Measurements from ENCODE around the gene WDFY3.

DNA sequence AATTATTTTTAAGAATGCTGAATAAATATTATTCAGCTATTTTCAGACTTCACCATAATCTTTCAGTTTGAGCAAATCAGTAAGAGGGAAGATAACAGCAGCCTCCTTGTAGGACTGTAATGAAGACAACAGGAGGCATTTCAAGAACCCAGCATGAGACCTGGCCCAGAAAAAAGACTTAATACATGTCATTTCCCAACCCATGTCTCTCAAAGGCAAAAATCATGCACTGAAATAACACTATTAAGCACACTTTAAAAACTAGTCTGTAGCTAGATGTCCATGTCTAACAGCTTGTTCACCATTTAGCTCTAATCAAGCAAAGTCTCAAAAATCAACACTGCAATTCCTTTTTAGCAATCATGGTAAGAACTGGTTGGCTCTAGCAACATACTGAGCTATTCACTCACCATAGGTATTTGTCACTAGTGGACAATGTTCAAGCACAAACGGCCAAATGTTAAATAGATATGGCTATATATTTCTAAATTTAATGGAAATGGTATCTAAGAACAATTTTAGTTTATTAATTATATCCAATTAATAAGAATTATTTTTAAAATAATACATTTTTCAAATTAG is 109.9 kb downstream of the WDFY3 start:
- TF ChIP-seq, protein P1, sequence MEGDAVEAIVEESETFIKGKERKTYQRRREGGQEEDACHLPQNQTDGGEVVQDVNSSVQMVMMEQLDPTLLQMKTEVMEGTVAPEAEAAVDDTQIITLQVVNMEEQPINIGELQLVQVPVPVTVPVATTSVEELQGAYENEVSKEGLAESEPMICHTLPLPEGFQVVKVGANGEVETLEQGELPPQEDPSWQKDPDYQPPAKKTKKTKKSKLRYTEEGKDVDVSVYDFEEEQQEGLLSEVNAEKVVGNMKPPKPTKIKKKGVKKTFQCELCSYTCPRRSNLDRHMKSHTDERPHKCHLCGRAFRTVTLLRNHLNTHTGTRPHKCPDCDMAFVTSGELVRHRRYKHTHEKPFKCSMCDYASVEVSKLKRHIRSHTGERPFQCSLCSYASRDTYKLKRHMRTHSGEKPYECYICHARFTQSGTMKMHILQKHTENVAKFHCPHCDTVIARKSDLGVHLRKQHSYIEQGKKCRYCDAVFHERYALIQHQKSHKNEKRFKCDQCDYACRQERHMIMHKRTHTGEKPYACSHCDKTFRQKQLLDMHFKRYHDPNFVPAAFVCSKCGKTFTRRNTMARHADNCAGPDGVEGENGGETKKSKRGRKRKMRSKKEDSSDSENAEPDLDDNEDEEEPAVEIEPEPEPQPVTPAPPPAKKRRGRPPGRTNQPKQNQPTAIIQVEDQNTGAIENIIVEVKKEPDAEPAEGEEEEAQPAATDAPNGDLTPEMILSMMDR (IDR thresholded peaks at IDR 0.05; ENCODE audit: poor library complexity) = no peak
- no peak for TF ChIP-seq EZH2 (IDR thresholded peaks at IDR 0.05; ENCODE audit: borderline replicate concordance)

Measured in hepatocyte (in vitro differentiated cells).